ENCODE results near the gene DCST1. TPM values are rescaled to one million over a fixed set of nuclear protein-coding genes. Genes with fewer than 3 reads are reported as not detected.

Gene DCST1
- total and polyA plus RNA-seq, 2 of the 8 experiments (the other 6 are each of a cell fraction or from before 2014, with no cell fraction given), result not detected

DNA sequence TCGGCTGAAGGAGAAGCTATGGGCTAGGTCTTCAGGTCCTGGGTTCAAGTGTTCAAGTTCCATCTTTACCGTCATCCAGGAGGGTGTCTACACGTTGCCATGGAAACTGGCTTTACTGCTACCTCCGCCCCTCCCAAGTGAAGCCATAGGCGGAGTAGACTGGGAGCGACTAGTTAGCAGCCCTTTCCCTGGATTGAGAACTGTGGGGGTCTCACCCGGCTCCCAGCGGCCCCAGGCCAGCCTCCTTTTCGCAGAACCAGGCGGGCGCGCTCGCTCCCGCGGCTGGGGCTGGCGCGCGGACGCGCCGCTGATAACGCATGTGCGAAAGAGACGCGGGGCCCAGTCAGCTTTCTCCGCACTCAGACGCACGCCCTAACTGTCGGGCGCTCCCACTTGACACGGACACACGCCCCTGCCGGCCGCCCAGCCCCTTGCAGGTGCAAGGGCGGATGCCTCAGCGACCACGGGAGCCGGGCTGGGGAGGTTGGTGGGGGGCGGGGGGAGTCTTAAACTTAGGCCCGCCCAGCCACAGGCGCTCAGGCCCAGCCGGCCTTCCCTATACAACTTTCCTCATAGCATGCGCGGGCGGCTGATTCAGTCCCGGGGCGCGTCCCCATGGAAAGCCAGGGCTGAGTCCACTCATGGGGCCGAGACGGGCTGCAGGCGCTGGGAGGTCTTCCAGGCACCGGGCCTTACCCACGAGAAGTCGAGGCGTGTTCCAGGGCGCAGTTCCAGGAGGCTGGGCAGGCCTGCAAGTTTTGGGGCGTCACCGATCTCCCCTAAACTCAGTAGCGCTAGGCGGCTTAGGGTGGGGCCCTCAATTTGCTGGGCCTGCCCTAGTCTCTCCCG is 37.3 kb downstream of the DCST1 start:
- peaks cover 4 to 33% (median 21%) of the 10 kb centered on the region in 4 experiments for H3K4me1 ChIP-seq (replicated peaks in 1 of 4; ENCODE audit: control insufficient read depth in 3 of 4, insufficient read depth in 4 of 4, low read length in 3 of 4)
- ChIA-PET POLR2A (ENCODE audit: partially characterized antibody) (interaction anchor here (0.6 to 3.2 kb wide), 17 partner anchors 8 to 480 kb away, joined by 3 to 21 read pairs (median 3); partner anchors contain the start of genes EFNA3, EFNA4, PBXIP1 and SHC1), CTCF (ENCODE audit: partially characterized antibody) (interaction anchor here (0.7 to 33.9 kb wide), 11 partner anchors 9 to 208 kb away, joined by 3 to 907 read pairs (median 6); partner anchors contain the start of genes ADAM15, EFNA1, EFNA3 and EFNA4)
- H4K5ac ChIP-seq (ENCODE audit: insufficient read length, low read depth, low read length), result no peak overlapping the region
- no peak overlapping the region for H3K56ac ChIP-seq (replicated peaks; ENCODE audit: insufficient read length, low read depth, low read length)
- H3K27me3 ChIP-seq (replicated peaks in 1 of 4; ENCODE audit: control insufficient read depth in 3 of 4, extremely low read depth in 1 of 4, insufficient read depth in 3 of 4, low read length in 3 of 4), result peaks cover 0 to 7% (median 1%) of the 10 kb centered on the region in 4 experiments; a peak in 3 of 7 replicates
- 5% methylated on average over 47 of the region's 61 CpGs; no CpG with 5 or more reads in 1 of the 2 experiments for WGBS, 2 experiments (ENCODE audit: extremely low coverage in 1 of 2, insufficient coverage in 1 of 2, insufficient read length in 1 of 2, insufficient replicate concordance in 2 of 2, low coverage in 1 of 2, low lambda C conversion rate in 2 of 2, missing lambda C conversion rate in 1 of 2)
- peaks cover 12 to 19% of the 10 kb centered on the region in 2 experiments for H4K20me1 ChIP-seq (replicated peaks in 1 of 2; ENCODE audit: control insufficient read depth in 1 of 2, insufficient read depth in 2 of 2, low read length in 2 of 2)
- H4K8ac ChIP-seq (ENCODE audit: extremely low read depth, insufficient read depth, low read length), result no peak overlapping the region; the same call in 1 of the 2 replicates
- no peak overlapping the region for H2BK20ac ChIP-seq (ENCODE audit: low read length)
- H3K9ac ChIP-seq (replicated peaks in 1 of 4; ENCODE audit: extremely low read depth in 1 of 4, low read depth in 3 of 4, low read length in 3 of 4), result peak overlapping the region in 3 of 4 experiments; percentile 13 to 57 (median 30); a peak in 6 of 7 replicates
- H2BK5ac ChIP-seq (ENCODE audit: low read depth, low read length), result peak overlapping the region; percentile 60; the same call in 1 of the 2 replicates
- 0 out of 2 replicates have a peak overlapping the region, but pooled peaks have one; percentile 90 for H2AK5ac ChIP-seq (ENCODE audit: low read depth, low read length)
- no peak overlapping the region for H3K23ac ChIP-seq (ENCODE audit: insufficient read length)
- H3K23me2 ChIP-seq (ENCODE audit: low read depth, low read length), result peaks cover 11% of the 10 kb centered on the region
- DNase-seq (ENCODE audit: low read depth in 1 of 2, low spot score in 2 of 2), result peak in 1 of 2 experiments; percentile 85
- H2AFZ ChIP-seq (ENCODE audit: low read length), result no peak overlapping the region; the same call in 1 of the 2 replicates
- peak overlapping the region; percentile 51; the same call in 1 of the 2 replicates for H3K18ac ChIP-seq (ENCODE audit: extremely low read depth, low read length)
- no peak overlapping the region for H3K27ac ChIP-seq (ENCODE audit: low read depth, low read length)
- H2BK12ac ChIP-seq (ENCODE audit: low read depth, low read length), result 0 out of 2 replicates have a peak overlapping the region, but pooled peaks have one; percentile 60
- peaks cover 0 to 12% (median 4%) of the 10 kb centered on the region in 4 experiments; a peak in 5 of 8 replicates for H3K36me3 ChIP-seq (ENCODE audit: control insufficient read depth in 2 of 4, insufficient read depth in 4 of 4, low read length in 3 of 4)
- H2BK120ac ChIP-seq (replicated peaks; ENCODE audit: low read depth, low read length), result no peak overlapping the region
- H4K91ac ChIP-seq (replicated peaks; ENCODE audit: insufficient read length, low read length), result no peak overlapping the region
- peak overlapping the region; percentile 97 to 99 for H3K4me2 ChIP-seq (ENCODE audit: insufficient read depth in 1 of 2, low read depth in 2 of 2, low read length in 2 of 2)
- peak overlapping the region; percentile 61; the same call in 1 of the 2 replicates for H2BK15ac ChIP-seq (ENCODE audit: low read length)
- H3K4ac ChIP-seq (replicated peaks; ENCODE audit: insufficient read length, low read depth, low read length), result no peak overlapping the region
- FAIRE-seq, result no peak
- H3K9me3 ChIP-seq (ENCODE audit: insufficient read depth in 2 of 2, low read depth in 1 of 2, low read length in 1 of 2), result no peaks in the 10 kb centered on the region
- peak overlapping the region; percentile 42 to 64 (median 57) for H3K4me3 ChIP-seq (ENCODE audit: extremely low read depth in 1 of 4, insufficient read depth in 2 of 4, low read depth in 3 of 4, low read length in 4 of 4)
- H3K79me1 ChIP-seq (ENCODE audit: low read depth, low read length), result no peaks in the 10 kb centered on the region
- H3K14ac ChIP-seq (ENCODE audit: insufficient read length), result no peak overlapping the region
- H3K79me2 ChIP-seq (ENCODE audit: control insufficient read depth in 1 of 2, insufficient read depth in 2 of 2, low read length in 2 of 2), result peaks cover 0 to 5% of the 10 kb centered on the region in 2 experiments; a peak in 1 of 4 replicates
- TF ChIP-seq SUZ12 (IDR thresholded peaks at IDR 0.05; ENCODE audit: low read length) (no peak), CHD1 (IDR thresholded peaks at IDR 0.05; ENCODE audit: low read depth, low read length) (no peak), RAD21 (IDR thresholded peaks at IDR 0.05 in 1 of 2, conservative IDR thresholded peaks at IDR 0.05 in 1 of 2; ENCODE audit: low read depth in 2 of 2, low read length in 2 of 2) (peak in 1 of 2 experiments; percentile 6; a peak in 1 of 4 replicates), CREB1 (IDR thresholded peaks at IDR 0.05) (peak; percentile 78), GABPA (IDR thresholded peaks at IDR 0.05; ENCODE audit: borderline replicate concordance, insufficient read depth, low read length) (peak; percentile 52; the same call in 1 of the 2 replicates), RBBP5 (IDR thresholded peaks at IDR 0.05; ENCODE audit: borderline replicate concordance, low read depth, low read length) (0 out of 2 replicates have a peak, but pooled peaks have one; percentile 65), SP1 (IDR thresholded peaks at IDR 0.05; ENCODE audit: low read depth, low read length) (no peak), PHF8 (conservative IDR thresholded peaks at IDR 0.05; ENCODE audit: low read depth, low read length) (no peak), JUND (IDR thresholded peaks at IDR 0.05; ENCODE audit: low read length) (no peak), KDM1A (IDR thresholded peaks at IDR 0.05; ENCODE audit: borderline replicate concordance, low read length) (no peak)
